PC-3 (cell line): ENCODE results near the gene ZNF24.

Source experiments
- EZH2phosphoT487 ChIP-seq: fragments of 300-600 bp; sonication (generic); IDR thresholded peaks from 2 replicates; pipeline ENCODE4 v1.6.1; 2018; ENCODE audit warnings: mild to moderate bottlenecking, antibody characterized with exemption, low read length, borderline replicate concordance
- TF ChIP-seq, protein P1 (sequence below): fragments of 300-600 bp; sonication (generic); conservative IDR thresholded peaks from 2 replicates; pipeline ENCODE4 v1.5.1; 2017; ENCODE audit warnings: antibody characterized with exemption, low read depth, mild to moderate bottlenecking, low read length

DNA sequence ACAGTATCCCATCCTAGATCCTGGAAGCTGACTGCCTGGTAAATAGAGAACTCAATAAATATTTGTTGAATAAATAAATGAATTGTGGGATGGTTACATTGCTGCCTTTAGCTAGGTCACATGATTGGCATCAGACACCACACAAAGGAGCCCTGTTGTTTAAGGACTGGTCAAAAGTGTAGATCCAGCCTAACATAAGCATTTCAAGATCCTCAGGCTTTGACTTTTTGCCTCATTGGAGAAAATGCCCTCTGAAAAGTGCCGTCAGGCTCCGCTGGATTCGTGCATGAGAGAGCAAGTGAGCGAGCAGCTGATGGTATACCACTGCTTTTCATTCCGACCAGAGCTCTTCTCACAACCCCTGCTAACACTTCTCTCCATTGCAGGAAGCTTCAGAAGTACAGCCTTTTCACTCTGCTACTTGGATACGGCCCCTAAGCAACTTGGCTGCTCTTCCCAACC lies 1.3 kb upstream of the ZNF24 start:
- TF ChIP-seq EZH2phosphoT487, result no peak
- TF ChIP-seq, protein P1, sequence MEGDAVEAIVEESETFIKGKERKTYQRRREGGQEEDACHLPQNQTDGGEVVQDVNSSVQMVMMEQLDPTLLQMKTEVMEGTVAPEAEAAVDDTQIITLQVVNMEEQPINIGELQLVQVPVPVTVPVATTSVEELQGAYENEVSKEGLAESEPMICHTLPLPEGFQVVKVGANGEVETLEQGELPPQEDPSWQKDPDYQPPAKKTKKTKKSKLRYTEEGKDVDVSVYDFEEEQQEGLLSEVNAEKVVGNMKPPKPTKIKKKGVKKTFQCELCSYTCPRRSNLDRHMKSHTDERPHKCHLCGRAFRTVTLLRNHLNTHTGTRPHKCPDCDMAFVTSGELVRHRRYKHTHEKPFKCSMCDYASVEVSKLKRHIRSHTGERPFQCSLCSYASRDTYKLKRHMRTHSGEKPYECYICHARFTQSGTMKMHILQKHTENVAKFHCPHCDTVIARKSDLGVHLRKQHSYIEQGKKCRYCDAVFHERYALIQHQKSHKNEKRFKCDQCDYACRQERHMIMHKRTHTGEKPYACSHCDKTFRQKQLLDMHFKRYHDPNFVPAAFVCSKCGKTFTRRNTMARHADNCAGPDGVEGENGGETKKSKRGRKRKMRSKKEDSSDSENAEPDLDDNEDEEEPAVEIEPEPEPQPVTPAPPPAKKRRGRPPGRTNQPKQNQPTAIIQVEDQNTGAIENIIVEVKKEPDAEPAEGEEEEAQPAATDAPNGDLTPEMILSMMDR, result no peak
